RKO (cell line): Measurements from ENCODE around the gene CPT1B.
"Not testable (repeated sequence)": the region's sequence is repeated elsewhere in the genome, so short reads cannot be mapped to it uniquely, and the experiment has no call there.

Experiments used
- DNase-seq: peaks from one replicate; pipeline ENCODE4 v3.0.0-alpha.2; 2016; ENCODE audit warnings: low spot score

CPT1B gene

DNA sequence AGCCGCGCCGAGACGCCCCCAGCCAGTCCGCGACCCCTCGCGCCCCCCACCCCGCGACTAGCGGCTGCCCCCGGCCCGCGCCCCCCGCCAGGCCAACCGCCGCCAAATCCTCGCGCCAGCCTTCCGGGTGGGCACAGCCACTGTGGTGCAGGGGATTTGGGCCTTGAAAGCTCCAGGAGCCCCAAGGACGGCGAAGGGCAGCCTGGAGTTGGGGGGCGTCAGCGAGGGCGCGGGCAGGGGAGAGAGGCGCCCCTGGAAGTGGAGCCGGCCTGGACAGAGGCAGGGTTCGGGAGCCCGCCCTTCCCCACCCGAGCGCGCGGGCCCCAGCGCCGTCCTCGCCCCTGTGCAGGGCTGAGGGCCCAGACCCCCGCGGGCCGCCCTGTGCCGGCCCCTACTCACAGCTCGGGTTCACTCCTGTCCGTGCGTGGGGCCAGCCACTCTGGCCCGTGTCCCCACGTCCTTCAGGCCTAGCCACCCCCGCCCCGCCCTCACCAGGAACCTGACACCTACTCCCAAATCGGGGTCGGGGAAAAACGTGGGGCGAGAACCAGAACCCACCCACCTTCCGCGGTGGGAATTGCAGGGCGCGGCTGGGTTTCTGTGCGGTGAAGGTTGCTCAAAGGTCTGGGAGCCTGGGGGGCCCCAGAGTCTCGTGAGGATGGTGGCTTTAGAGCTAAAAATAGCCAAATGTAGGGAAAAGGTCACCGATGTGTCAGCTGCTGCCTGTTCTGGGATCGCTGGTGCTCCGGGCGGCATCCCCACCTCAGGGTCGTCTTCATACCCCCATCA lies at the start of gene CPT1B:
TSS of gene CPT1B (minus strand) at position 441 of the 789 bp plus-strand sequence. CDS start 512 bp downstream, outside the sequence.
- DNase-seq = no peak

DNA sequence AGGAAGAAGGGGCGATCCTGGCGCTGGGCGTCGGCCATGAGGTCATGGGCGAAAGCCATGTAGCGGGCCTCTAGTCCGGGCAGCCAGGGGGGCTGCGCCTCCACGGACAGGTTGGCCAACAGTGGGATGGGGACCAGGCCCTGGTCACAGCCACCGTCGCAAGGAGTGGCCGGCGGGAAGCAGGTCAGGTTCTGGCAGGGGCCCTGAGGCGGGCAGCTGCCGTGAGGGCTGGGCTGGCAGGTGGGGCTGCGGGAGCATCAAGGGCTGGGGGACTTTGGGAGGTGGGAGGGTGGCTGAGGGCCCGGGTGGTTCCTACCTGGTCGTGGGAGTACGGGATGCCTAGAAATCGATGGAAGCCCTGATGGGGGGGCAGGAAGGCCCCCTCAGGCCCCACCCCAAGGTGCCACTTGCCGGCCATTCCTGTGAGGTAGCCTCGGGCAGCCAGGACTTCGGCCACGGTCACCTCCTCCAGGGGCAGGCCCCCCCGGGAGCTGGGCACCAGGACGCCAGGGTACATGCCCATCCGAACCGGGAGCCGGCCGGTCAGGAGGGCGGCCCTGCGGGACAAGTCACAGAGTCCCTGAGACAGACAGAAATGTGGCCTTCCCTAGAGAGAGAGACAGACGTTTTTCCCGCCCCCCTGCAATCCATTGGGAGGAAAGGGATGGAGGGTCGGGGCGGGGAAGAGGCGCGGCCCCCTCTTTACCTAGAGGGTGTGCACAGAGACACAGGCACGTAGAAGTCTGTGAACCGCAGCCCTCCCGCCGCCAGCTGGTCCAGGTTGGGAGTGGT lies 48.8 kb upstream of the CPT1B start:
- no peak for DNase-seq

DNA sequence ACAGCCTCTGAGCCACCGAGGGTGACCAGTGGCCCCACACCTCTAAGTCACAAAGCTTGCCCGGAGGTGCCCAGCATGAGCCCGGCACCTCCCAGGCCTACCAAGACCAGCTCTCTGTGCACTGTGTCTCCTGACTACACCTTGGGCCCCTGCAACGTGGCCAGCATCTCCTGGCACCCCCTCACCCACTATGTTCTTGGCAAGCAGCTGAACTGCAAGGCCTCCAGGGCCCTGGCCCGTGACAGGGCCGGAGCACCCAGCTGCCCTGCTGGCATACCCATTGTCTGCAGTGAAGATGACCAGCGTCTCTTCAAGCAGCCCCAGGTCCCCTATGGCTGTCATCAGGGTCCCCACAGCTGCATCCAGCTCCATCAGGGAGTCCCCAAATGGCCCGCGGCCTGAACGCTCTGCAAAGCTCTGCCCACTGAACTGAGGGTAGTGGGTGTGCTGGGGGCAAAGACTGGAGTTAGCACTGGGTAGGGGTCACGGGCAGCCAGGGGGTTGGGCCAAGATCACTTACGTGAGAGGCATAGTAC lies 48.2 kb upstream of the CPT1B start:
- DNase-seq = no peak

DNA sequence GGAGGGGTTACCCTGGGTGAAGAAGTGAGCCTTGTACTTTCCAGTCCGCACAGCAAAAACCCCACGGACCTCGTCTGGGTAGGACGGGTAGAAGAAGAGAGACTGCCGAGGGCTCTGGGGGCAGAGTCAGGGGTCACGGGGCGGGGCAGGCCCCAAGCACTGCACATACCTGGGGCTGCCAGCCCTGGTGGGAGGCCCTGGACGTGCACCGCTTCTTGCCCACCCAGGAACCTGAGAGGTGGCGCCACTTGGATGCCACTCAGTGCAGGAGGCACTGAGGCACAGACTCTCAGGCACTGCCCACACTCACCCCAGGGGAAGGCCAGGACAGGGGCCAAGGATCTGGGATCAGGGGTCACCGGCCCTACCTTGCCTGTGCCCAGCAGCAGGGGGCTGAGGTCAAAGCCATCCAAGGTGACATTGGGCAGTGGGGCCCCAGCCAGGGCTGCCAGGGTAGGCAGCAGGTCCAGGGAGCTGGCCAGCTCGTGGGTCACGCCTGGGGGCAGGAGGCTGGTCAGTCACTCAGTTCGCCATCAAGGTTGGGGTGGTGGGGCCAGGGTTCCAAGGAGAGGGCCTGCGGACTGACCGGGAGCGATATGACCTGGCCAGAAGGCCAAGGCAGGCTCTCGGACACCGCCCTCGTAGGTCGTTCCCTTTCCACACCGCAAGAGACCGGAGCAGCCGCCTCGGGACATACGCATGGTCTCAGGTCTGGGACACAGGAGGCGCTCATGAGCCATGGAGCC lies 47.5 kb upstream of the CPT1B start:
- no peak for DNase-seq

DNA sequence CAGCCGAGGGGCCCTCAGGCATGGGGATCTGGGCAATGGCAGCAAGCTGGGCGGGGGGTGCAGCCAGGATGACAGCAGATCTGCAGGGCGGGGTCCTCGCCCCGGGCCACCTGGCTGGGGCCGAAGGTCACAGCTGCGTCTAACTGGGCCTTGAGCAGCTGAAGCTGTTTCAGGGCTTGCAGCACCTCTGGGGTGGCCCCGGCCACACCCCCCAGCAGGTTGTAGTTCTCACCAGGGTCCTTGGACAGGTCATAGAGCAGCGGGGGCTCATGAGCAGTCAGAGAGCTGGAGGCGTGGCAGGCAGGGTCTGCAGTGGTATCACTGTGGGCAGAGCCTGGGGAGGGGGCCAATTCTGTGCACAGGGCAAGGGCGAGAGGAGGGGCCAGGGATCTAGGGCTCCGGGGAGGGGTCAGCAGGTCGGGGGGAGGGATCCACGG lies 46.9 kb upstream of the CPT1B start:
- no peak for DNase-seq

DNA sequence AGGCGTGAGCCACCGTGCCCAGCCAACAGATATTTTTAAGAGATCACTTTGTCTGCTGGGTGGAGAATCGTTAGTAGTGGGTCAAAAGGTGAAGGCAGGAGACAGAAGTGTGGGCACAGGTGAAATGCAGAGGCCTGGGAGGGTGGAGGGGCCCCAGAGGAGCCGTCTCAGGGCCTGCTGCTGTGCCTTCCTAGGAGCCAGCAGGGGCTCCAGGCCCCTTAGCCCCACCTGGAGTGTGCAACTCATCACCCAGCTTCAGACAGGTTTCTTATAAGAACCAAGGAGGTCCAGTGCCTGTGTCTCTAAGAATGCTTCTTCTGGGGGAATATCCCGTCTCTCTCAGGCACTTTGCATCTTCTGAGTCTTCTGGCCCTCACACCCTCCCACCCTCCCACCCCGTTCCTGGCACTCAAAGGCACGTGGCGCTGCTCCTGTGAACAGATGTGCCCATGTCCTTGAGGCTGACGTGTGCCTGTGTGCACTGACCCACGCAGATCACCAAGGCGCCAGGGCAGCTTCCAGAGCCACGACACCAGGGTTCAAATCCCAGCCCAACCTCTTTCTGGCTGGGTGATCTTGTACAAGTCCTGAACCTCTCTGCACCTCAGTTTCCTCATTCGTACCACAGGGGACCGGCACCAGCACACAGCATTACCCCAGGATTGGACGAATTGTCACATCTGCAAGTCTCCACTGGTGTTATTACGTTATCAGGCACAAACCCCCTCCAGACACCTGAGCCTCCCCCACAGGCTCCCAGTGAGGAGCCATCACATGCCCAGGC lies 46.3 kb upstream of the CPT1B start:
- DNase-seq = no peak

DNA sequence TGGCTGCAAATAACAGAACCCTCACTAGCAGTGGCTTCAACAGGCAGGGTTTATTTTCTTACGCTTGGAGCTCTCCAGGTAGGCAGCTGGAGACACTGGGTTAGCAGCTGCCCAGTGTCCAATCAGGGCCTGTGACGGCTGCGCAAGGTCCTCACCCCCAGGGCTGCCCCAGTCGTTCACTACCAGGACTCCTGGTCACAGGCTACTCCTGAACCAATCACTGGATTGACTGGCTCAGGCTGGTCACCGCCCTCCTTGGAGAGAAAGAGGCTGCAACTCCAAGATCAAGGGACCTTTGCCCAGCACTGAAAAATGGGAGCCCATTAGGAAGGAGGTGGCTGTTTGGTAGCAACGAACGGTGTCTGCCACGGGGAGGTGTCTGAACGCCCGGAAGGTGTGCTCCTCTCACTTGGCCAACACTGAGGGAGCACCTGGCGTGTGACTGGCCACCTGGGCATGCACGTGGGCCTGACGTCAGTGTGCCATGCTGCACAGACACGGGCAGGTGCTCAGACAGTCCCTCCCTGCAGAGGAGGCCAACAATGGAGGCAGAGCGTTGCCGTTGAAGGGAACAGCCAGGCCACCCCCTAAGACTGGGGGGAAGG lies 44.6 kb upstream of the CPT1B start:
- DNase-seq = no peak

DNA sequence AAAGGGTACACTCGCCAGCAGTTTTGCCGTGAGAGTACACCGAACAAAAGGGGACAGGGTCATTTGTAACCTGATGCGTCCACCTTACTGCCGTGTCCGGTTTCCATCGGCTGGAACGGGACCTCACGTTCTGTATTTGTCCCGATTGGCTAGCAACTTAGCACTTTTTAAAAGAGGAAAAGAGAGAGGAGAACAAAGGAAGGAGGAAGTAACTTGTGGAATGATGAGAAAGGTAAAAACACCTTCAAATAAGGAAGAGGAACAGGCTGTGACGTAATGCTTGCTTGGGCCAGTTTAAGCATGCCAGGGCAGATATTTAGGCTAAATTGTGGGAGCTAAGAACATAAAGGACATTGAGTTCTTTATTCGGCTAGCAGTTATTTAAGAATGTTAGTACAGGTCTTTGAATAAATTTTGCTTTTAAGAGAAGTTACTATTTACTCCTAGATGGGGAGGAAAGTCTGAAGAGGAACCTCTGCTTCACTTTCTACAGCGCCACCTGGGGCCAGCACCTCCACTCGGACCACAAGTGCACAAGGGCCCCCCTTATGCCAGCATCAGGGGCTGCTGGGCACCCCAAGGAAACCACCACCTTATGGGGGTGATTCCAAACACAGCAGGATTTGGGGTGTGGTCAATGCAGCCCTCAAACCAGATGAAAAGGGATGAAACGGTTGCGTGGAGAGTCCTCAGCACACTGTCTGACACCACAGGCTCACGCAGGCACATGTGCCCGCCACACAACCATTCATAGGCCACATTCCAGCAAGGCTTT lies 43.9 kb upstream of the CPT1B start:
- no peak for DNase-seq

DNA sequence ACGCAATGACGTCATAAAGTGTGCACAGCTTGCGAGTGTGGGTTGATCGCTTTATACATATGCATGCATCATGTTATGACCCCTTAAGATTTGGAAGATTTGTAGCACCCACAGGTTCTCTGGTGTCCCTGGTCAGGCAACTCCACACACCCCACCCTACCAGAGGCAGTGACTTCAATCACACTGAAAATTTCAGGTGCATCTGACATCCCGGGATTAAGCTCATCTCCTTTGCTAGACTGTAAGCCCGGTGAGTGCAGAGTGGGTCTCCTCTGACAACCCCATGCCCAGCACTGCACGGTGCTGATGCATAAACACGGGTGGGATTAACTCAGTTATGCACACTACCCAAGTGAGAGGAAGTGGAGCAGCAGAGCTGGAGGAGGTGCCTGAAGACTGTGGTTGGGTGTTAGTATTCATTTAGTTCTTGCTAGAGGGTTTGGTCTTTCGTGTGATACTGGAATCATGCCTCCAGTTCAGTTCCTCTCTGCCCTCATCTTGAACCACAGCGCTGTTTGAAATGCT lies 43.2 kb upstream of the CPT1B start:
- DNase-seq = no peak

DNA sequence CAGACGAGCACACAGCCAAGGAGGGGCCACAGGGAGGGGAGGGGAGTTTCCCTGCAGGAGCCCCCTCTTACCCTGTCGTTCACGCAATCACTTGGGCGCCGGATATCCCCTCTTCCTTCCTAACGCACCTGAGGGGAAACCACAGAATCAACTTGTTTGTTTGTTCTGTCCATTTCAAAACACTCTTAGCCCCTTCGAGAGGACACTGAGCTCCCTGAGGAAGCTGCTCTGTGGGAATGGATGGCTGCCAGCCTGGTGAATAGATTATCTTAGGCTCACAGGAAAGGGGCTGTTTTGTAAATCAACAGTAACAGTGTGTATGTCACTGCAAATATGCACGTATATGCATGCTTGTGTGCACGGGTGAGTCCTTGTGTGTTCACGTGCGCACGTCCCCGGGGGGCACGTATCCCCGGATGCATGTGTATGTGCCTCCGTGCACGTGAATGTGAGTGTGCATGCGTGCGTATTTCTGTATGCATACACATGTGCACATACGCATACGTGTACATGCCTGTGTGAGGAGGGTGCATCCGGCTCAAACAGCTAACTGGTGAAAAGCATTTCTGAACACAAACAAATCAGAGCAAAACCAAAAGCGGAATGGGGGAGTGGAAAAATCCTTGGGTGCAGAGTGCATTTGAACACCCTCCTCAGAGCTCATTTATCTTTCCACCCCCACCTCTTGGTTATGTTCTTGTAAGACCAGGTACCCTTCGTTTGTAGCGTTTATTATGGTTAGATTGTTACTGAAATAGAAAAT lies 42.5 kb upstream of the CPT1B start:
- no peak for DNase-seq

DNA sequence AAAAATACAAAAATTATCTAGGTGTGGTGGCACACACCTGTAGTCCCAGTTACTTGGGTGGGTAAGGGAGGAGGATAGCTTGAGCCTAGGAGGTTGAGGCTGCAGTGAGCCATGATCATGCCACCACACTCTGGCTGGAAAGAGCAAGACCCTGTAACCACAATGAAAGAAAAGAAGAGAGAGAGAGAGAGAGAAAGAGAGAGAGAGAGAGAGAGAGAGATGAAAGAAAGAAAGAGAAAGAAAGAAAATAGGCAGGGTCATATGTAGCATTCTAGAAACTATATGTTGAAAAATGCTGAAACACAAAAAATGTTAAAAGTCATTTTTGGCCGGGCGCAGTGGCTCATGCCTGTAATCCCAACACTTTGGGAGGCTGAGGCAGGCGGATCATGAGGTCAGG lies 36.1 kb upstream of the CPT1B start:
- not testable (repeated sequence) for DNase-seq

DNA sequence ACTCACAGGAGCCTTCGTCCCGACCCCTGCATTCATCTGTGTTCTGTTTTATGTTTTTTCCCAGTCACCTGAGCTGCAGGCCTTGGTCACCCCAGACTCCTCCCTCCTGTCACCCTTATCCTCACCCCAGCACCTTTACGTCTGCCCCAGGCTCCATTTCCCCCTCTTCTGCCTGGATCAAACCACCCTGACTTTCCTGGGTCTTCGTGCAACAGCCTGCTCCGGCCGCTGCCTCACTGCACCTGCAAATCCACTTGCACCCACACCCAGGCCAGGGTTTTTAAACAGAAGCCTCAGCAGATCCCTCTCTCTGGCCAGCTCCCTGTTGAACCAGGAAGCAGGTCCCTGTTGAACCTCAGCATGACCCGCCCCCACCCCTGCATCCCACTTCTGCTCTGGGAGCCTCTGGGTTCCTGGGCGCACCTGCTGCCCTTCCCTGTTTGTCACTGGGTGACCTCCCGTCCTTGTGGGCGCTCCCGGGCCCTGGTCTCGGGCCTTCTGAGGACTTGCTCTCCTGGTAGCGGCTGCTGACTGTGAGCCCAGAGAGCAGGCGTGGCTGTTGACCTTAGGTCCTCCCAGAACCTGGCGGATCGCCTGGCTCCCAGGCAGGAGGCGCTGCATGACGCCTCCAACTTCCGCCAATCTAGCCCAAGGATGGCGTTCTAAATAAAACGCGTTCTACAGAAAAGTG lies 35.2 kb upstream of the CPT1B start:
- no peak for DNase-seq

DNA sequence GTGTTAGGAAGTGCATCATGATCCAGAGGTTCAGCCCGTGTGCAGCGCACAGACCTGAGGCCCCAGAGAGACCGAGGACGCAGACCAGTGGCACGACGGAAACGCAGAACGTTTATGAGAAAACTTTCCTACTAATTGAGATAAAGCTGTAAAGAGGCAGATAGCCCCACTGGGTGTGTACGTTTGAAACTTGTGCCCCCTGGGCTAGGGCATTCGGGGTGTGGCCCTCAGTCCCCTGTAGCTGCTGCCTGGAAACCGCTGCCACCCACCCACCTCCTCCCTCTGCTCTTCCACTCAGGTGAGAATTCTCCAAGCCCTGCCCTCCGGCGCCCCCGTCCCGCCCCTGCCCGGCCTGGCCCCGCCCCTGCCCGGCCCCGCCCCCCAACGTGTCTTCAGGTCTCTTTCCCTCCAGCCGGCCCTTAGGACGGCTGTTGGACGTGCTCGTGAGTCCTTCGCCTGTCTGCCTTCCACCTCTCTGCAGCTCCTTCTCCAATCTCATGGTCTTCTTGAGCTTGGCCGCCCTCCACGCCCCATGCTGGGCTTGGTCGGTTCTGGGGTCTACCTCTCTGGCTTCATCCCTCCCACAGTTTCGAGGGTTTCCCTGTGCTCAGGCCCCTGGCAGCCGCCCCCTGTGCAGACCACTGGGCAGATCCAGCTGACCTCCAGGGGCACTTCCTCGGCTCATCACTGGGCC lies 34.4 kb upstream of the CPT1B start:
- no peak for DNase-seq

DNA sequence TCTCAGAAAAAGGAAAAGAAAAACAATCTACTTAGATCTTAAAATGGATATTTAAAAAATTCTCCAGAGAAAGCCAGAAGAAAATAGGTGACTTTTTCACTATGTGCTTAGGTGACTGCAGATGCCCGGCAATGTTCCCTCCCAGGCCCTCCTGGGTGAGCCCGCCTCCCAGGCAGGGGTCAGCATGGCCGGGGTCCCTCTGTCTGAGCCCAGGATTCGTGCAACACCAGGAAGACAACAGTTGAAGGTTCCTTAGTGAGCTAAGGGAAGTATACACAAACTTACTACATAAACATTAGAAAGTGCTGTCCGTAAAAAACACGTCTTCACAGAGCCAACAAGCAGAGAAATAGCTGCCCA lies 33.9 kb upstream of the CPT1B start:
- no peak for DNase-seq

DNA sequence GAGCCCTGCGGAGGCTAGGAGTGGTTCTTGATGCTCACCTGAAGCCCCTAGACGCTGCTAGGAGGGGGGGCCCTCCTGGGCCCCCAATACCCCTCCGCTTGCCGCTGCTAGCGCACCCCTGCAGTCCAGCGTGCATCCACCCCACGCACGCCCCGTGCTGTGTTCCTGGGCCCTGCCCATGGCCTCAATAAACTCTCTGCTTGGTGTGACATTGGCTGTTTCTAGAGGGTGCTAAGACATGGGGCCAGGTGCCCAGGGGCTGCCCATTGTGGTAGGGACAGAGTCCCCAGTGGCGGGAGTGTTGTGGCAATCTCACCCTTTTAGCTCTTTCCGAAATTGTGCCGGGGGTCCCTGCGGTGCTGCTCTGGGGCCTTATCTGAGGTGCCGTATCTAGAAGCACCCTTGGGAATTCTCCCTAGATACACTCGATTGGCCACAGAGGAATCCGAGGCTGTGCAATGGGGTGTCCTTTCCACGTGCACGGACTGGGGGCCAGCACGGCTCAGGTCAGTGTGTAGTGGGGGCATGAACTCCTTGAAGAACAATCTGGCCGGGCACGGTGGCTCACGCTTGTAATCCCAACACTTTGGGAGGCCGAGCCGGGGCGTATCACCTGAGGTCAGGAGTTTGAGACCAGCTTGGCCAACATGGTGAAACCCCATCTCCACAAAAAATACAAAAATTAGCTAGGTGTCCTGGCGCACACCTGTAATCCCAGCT lies 33.3 kb upstream of the CPT1B start:
- DNase-seq = no peak

DNA sequence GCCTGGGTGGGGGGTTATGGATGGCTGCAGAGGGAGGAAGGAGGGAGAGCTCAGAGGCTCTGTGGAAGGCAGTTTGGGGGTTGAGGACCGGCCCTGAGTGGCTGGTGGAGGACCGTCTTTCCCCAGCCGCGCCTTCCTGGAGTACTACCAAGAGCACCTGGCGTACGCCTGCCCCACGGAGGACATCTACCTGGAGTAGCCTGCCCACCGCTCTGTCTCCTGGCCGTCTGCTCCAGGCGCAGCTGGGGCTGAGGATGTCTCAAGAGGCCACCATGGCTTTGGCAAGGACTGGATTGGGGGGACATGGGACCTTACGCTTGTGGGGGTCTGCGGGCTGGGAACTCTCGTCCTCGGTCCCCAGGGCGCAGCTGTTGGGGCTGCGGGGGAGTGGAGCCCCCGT lies 32.4 kb upstream of the CPT1B start:
- DNase-seq = no peak

DNA sequence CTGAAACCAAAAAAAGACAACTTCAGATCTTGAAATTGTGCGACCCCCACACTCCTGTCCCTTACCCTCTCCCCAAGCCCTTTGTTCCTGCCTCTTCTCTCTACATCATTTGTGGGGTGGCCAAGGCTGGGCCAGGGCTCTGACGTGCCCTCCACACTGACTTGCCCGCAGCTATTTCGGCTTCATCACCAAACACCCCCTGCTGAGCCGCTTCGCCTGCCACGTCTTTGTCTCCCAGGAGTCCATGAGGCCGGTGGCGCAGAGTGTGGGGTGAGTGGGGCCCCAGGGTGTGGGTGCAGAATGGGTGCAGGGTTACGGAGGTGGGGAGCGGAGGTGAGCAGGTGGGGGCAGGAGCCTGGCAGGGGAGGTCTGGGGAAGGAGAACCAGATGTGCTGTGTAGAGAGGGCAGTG lies 31.8 kb upstream of the CPT1B start:
- DNase-seq = no peak

DNA sequence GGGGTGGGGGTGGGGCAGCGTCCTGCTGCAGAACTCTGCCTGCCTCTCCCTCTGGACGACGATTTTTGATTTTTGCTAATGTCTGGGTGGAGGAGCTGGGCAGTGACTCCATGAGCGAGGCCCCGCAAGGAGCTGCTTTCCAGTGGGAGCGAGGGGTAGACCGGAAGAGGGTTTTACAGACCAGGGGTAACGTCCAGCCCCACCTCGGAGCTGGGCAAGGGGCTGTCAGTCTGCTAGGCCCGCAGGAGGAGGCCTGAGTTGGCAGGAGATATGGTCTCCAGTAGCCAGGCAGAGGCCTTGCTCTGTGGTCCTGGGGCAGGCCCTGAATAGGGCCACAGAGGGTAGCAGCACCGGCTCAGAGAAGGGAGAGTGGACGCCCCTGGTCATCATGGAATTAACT lies 31.4 kb upstream of the CPT1B start:
- no peak for DNase-seq
